Stimulated activated naive CD8-positive, alpha-beta T cell treated with anti-CD3 and anti-CD28 coated beads, Interleukin-15, Interleukin-2, amounts not matched to agents 100 ng/mL and 50 ng/mL, for 24 hours (primary cell): Measurements from ENCODE around the gene LRIG3.
"Not testable (repeated sequence)": the region's sequence is repeated elsewhere in the genome, so short reads cannot be mapped to it uniquely, and the experiment has no call there.

Experiments used
- H3K27ac Mint-ChIP-seq: one replicate; pipeline ENCODE4 v1.8.0; 2021; ENCODE audit warnings: mild to moderate bottlenecking, mixed read lengths
- H3K27me3 Mint-ChIP-seq: one replicate; pipeline ENCODE4 v1.8.0; 2021; ENCODE audit warnings: mixed read lengths
- H3K36me3 Mint-ChIP-seq: one replicate; pipeline ENCODE4 v1.8.0; 2021; ENCODE audit warnings: low read depth, mixed read lengths
- H3K4me1 Mint-ChIP-seq: one replicate; pipeline ENCODE4 v1.8.0; 2021; ENCODE audit warnings: low read depth, mixed read lengths
- H3K4me3 Mint-ChIP-seq: one replicate; pipeline ENCODE4 v1.8.0; 2021; ENCODE audit warnings: mild to moderate bottlenecking, mixed read lengths
- H3K9me3 Mint-ChIP-seq: one replicate; pipeline ENCODE4 v1.8.0; 2021; ENCODE audit warnings: mixed read lengths

LRIG3 gene

GRCh38 chr12:58920102-58920960 is at the start of gene LRIG3:
Gene LRIG3 (minus strand): TSS chr12:58920504. CDS start chr12:58920235, 269 bp downstream.
- Mint-ChIP-seq H3K4me1 (peaks cover 6% of the 10 kb centered on the region), H3K27ac (no peak within 1 kb of the TSS), H3K27me3 (peaks cover 50% of the 10 kb centered on the region), H3K9me3 (no peaks in the 10 kb centered on the region), H3K36me3 (no peaks in the 10 kb centered on the region), H3K4me3 (peak within 1 kb of the TSS; percentile 69)

- no peak overlapping the region for H3K27ac Mint-ChIP-seq
- no peak overlapping the region for H3K4me3 Mint-ChIP-seq
- peaks cover 3% of the 10 kb centered on the region for H3K9me3 Mint-ChIP-seq
- H3K27me3 Mint-ChIP-seq, result no peaks in the 10 kb centered on the region
- H3K4me1 Mint-ChIP-seq, result no peaks in the 10 kb centered on the region
- no peaks in the 10 kb centered on the region for H3K36me3 Mint-ChIP-seq
Measured at GRCh38 chr12:58969237-58969636, 48.9 kb upstream of the LRIG3 start.

GRCh38 chr12:58967561-58967960 is 47.3 kb upstream of the LRIG3 start:
- Mint-ChIP-seq H3K27ac (no peak overlapping the region), H3K4me1 (no peaks in the 10 kb centered on the region), H3K27me3 (no peaks in the 10 kb centered on the region), H3K9me3 (peaks cover 3% of the 10 kb centered on the region), H3K36me3 (no peaks in the 10 kb centered on the region), H3K4me3 (no peak overlapping the region)

- Mint-ChIP-seq H3K27me3 (no peaks in the 10 kb centered on the region), H3K36me3 (no peaks in the 10 kb centered on the region), H3K4me1 (no peaks in the 10 kb centered on the region), H3K9me3 (peaks cover 3% of the 10 kb centered on the region), H3K4me3 (no peak overlapping the region), H3K27ac (no peak overlapping the region)
Measured at GRCh38 chr12:58966939-58967338, 46.6 kb upstream of the LRIG3 start.

- Mint-ChIP-seq H3K4me3 (no peak overlapping the region), H3K9me3 (peaks cover 3% of the 10 kb centered on the region), H3K27ac (no peak overlapping the region), H3K27me3 (no peaks in the 10 kb centered on the region), H3K4me1 (no peaks in the 10 kb centered on the region), H3K36me3 (no peaks in the 10 kb centered on the region)
Measured at GRCh38 chr12:58965568-58965967, 45.3 kb upstream of the LRIG3 start.

- H3K27me3 Mint-ChIP-seq, result no peaks in the 10 kb centered on the region
- no peak overlapping the region for H3K27ac Mint-ChIP-seq
- no peaks in the 10 kb centered on the region for H3K4me1 Mint-ChIP-seq
- H3K36me3 Mint-ChIP-seq, result no peaks in the 10 kb centered on the region
- peaks cover 3% of the 10 kb centered on the region for H3K9me3 Mint-ChIP-seq
- no peak overlapping the region for H3K4me3 Mint-ChIP-seq
Measured at GRCh38 chr12:58963844-58964243, 43.5 kb upstream of the LRIG3 start.

- Mint-ChIP-seq H3K9me3 (peaks cover 3% of the 10 kb centered on the region), H3K27ac (no peak overlapping the region), H3K4me3 (no peak overlapping the region), H3K4me1 (no peaks in the 10 kb centered on the region), H3K36me3 (no peaks in the 10 kb centered on the region), H3K27me3 (no peaks in the 10 kb centered on the region)
Measured at GRCh38 chr12:58961906-58962305, 41.6 kb upstream of the LRIG3 start.

GRCh38 chr12:58961166-58961565 is 40.9 kb upstream of the LRIG3 start:
- H3K4me1 Mint-ChIP-seq, result no peaks in the 10 kb centered on the region
- no peaks in the 10 kb centered on the region for H3K36me3 Mint-ChIP-seq
- no peak overlapping the region for H3K27ac Mint-ChIP-seq
- H3K9me3 Mint-ChIP-seq, result peaks cover 3% of the 10 kb centered on the region
- no peaks in the 10 kb centered on the region for H3K27me3 Mint-ChIP-seq
- no peak overlapping the region for H3K4me3 Mint-ChIP-seq

- H3K27me3 Mint-ChIP-seq, result no peaks in the 10 kb centered on the region
- H3K4me1 Mint-ChIP-seq, result no peaks in the 10 kb centered on the region
Measured at GRCh38 chr12:58959639-58960300, 39.5 kb upstream of the LRIG3 start.

GRCh38 chr12:58957298-58957697 is 37.0 kb upstream of the LRIG3 start:
- no peak overlapping the region for H3K4me3 Mint-ChIP-seq
- H3K36me3 Mint-ChIP-seq, result no peaks in the 10 kb centered on the region
- H3K9me3 Mint-ChIP-seq, result no peaks in the 10 kb centered on the region
- no peaks in the 10 kb centered on the region for H3K27me3 Mint-ChIP-seq
- H3K27ac Mint-ChIP-seq, result no peak overlapping the region
- H3K4me1 Mint-ChIP-seq, result no peaks in the 10 kb centered on the region

More at GRCh38 chr12:58959639-58960300, 39.5 kb upstream of the LRIG3 start:
- Mint-ChIP-seq H3K27ac (no peak overlapping the region), H3K9me3 (no peaks in the 10 kb centered on the region), H3K36me3 (no peaks in the 10 kb centered on the region), H3K4me3 (no peak overlapping the region)

- no peaks in the 10 kb centered on the region for H3K36me3 Mint-ChIP-seq
- H3K4me1 Mint-ChIP-seq, result no peaks in the 10 kb centered on the region
- H3K9me3 Mint-ChIP-seq, result no peaks in the 10 kb centered on the region
- no peak overlapping the region for H3K4me3 Mint-ChIP-seq
- no peak overlapping the region for H3K27ac Mint-ChIP-seq
- no peaks in the 10 kb centered on the region for H3K27me3 Mint-ChIP-seq
Measured at GRCh38 chr12:58955849-58956248, 35.5 kb upstream of the LRIG3 start.

- no peak overlapping the region for H3K4me3 Mint-ChIP-seq
- peaks cover 6% of the 10 kb centered on the region for H3K9me3 Mint-ChIP-seq
- no peak overlapping the region for H3K27ac Mint-ChIP-seq
- H3K27me3 Mint-ChIP-seq, result no peaks in the 10 kb centered on the region
- H3K4me1 Mint-ChIP-seq, result no peaks in the 10 kb centered on the region
- no peaks in the 10 kb centered on the region for H3K36me3 Mint-ChIP-seq
Measured at GRCh38 chr12:58954002-58954401, 33.7 kb upstream of the LRIG3 start.

GRCh38 chr12:58950739-58951100 is 30.4 kb upstream of the LRIG3 start:
- no peak overlapping the region for H3K4me3 Mint-ChIP-seq
- H3K9me3 Mint-ChIP-seq, result peaks cover 19% of the 10 kb centered on the region
- no peaks in the 10 kb centered on the region for H3K4me1 Mint-ChIP-seq
- no peaks in the 10 kb centered on the region for H3K27me3 Mint-ChIP-seq
- H3K36me3 Mint-ChIP-seq, result no peaks in the 10 kb centered on the region
- H3K27ac Mint-ChIP-seq, result no peak overlapping the region

GRCh38 chr12:58949954-58950738 is 29.8 kb upstream of the LRIG3 start:
- H3K4me3 Mint-ChIP-seq, H3K36me3 Mint-ChIP-seq, H3K4me1 Mint-ChIP-seq, H3K27me3 Mint-ChIP-seq, H3K27ac Mint-ChIP-seq: not testable (repeated sequence)
- H3K9me3 Mint-ChIP-seq, result peaks cover 19% of the 10 kb centered on the region

- H3K9me3 Mint-ChIP-seq, result peaks cover 4% of the 10 kb centered on the region
- no peaks in the 10 kb centered on the region for H3K4me1 Mint-ChIP-seq
- H3K4me3 Mint-ChIP-seq, result no peak overlapping the region
- H3K36me3 Mint-ChIP-seq, result no peaks in the 10 kb centered on the region
- H3K27me3 Mint-ChIP-seq, result no peaks in the 10 kb centered on the region
- no peak overlapping the region for H3K27ac Mint-ChIP-seq
Measured at GRCh38 chr12:58943079-58943478, 22.8 kb upstream of the LRIG3 start.
